H1 (cell line): Measurements from ENCODE around the gene RPRM. TPM values are rescaled to one million over a fixed set of nuclear protein-coding genes. Genes with fewer than 3 reads are reported as not detected.

Source experiments
- CTCF ChIA-PET: fragments of 300-600 bp; sonication (Branson Sonifier 250); formaldehyde crosslinking; loops from one replicate; lab custom pipeline; 2021; ENCODE audit not compliant: partially characterized antibody; lab: Charles Lee
- POLR2A ChIA-PET: fragments of 300-600 bp; sonication (Branson Sonifier 250); formaldehyde crosslinking; loops from one replicate; lab custom pipeline; 2021; ENCODE audit warnings: inconsistent platforms; ENCODE audit not compliant: partially characterized antibody; lab: Charles Lee
- DNase-seq, 2 experiments: peaks; one replicate each; pipeline versions ENCODE4 v3.0.0 to v3.0.0-alpha.2; 2010 to 2022; ENCODE audit warnings: low spot score in 2 of 2, low read depth in 1 of 2, mixed read lengths in 1 of 2
- FAIRE-seq: peaks from 2 replicates; lab custom pipeline; 2011; peaks lifted over from hg19 to GRCh38; lab: Jason Lieb, UNC
- H2AFZ ChIP-seq: 2 replicates; pipeline ENCODE4 v1.8.1; 2012; ENCODE audit warnings: low read length, inconsistent platforms
- H2AK5ac ChIP-seq: 2 replicates; pipeline ENCODE4 v1.6.1; 2013; ENCODE audit warnings: low read depth, low read length
- H2BK120ac ChIP-seq: replicated peaks from 2 replicates; pipeline ENCODE3; 2013; ENCODE audit warnings: low read depth, low read length, inconsistent platforms
- H2BK12ac ChIP-seq: 2 replicates; pipeline ENCODE4 v1.6.1; 2013; ENCODE audit warnings: low read depth, low read length
- H2BK15ac ChIP-seq: 2 replicates; pipeline ENCODE4 v1.6.1; 2013; ENCODE audit warnings: low read length
- H2BK20ac ChIP-seq: 2 replicates; pipeline ENCODE4 v1.6.1; 2013; ENCODE audit warnings: low read length
- H2BK5ac ChIP-seq: 2 replicates; pipeline ENCODE4 v1.6.1; 2013; ENCODE audit warnings: low read depth, low read length
- H3K14ac ChIP-seq: 2 replicates; pipeline ENCODE4 v1.6.1; 2013; ENCODE audit warnings: inconsistent platforms; ENCODE audit not compliant: insufficient read length
- H3K18ac ChIP-seq: 2 replicates; pipeline ENCODE4 v1.6.1; 2013; ENCODE audit warnings: low read length; ENCODE audit errors: extremely low read depth
- H3K23ac ChIP-seq: 2 replicates; pipeline ENCODE4 v1.6.1; 2013; ENCODE audit warnings: inconsistent platforms; ENCODE audit not compliant: insufficient read length
- H3K23me2 ChIP-seq: 2 replicates; pipeline ENCODE4 v1.6.1; 2013; ENCODE audit warnings: low read depth, low read length
- H3K27ac ChIP-seq: 2 replicates; pipeline ENCODE4 v1.6.1; 2011; ENCODE audit warnings: low read depth, low read length, inconsistent platforms
- H3K27me3 ChIP-seq, 4 experiments: replicated peaks in 1 of 4; 1 replicate in 1 of 4; 2 replicates in 3 of 4; pipeline versions ENCODE4 v1.6.1 to v1.8.1; 2011 to 2013; ENCODE audit warnings: low read length in 3 of 4, mild to moderate bottlenecking in 3 of 4, inconsistent platforms in 2 of 4, mixed read lengths in 2 of 4, moderate library complexity in 1 of 4; ENCODE audit not compliant: control insufficient read depth in 3 of 4, insufficient read depth in 3 of 4; ENCODE audit errors: extremely low read depth in 1 of 4
- H3K36me3 ChIP-seq, 4 experiments: 2 replicates each; pipeline versions ENCODE4 v1.6.1 to v1.8.1; 2011 to 2013; ENCODE audit warnings: mild to moderate bottlenecking in 4 of 4, low read length in 3 of 4, moderate library complexity in 2 of 4, control low read depth in 1 of 4, inconsistent platforms in 1 of 4; ENCODE audit not compliant: insufficient read depth in 4 of 4, control insufficient read depth in 2 of 4
- H3K4ac ChIP-seq: replicated peaks from 2 replicates; pipeline ENCODE3; 2013; ENCODE audit warnings: low read length, low read depth, mixed read lengths, inconsistent platforms; ENCODE audit not compliant: insufficient read length
- H3K4me1 ChIP-seq, 4 experiments: replicated peaks in 1 of 4; 1 replicate in 1 of 4; 2 replicates in 3 of 4; pipeline versions ENCODE4 v1.6.1 to v1.8.1; 2011 to 2013; ENCODE audit warnings: low read length in 3 of 4, inconsistent platforms in 2 of 4, mixed read lengths in 1 of 4; ENCODE audit not compliant: insufficient read depth in 4 of 4, control insufficient read depth in 3 of 4
- H3K4me2 ChIP-seq, 2 experiments: 2 replicates each; pipeline versions ENCODE4 v1.6.1 to v1.8.1; 2011 to 2013; ENCODE audit warnings: low read depth in 2 of 2, low read length in 2 of 2, control low read depth in 1 of 2, inconsistent platforms in 1 of 2, mild to moderate bottlenecking in 1 of 2; ENCODE audit not compliant: insufficient read depth in 1 of 2
- H3K4me3 ChIP-seq, 4 experiments: fragments of 200-600, 300-600 bp in 1 of 4; sonication (generic), shearing (Covaris generic), sonication (Bioruptor Twin) in 1 of 4; 2 replicates each; pipeline versions ENCODE4 v1.5.1 to v1.8.1; 2011 to 2016; ENCODE audit warnings: low read length in 4 of 4, low read depth in 3 of 4, control low read depth in 2 of 4, inconsistent platforms in 2 of 4, mild to moderate bottlenecking in 2 of 4, mixed read lengths in 1 of 4, moderate library complexity in 1 of 4; ENCODE audit not compliant: insufficient read depth in 2 of 4; ENCODE audit errors: extremely low read depth in 1 of 4
- H3K56ac ChIP-seq: replicated peaks from 2 replicates; pipeline ENCODE3; 2013; ENCODE audit warnings: low read depth, mild to moderate bottlenecking, mixed read lengths, low read length, inconsistent platforms; ENCODE audit not compliant: insufficient read length
- H3K79me1 ChIP-seq: 2 replicates; pipeline ENCODE4 v1.6.1; 2013; ENCODE audit warnings: low read depth, low read length, control low read depth
- H3K79me2 ChIP-seq, 2 experiments: 2 replicates each; pipeline versions ENCODE4 v1.6.1 to v1.8.1; 2012 to 2013; ENCODE audit warnings: low read length in 2 of 2, mild to moderate bottlenecking in 2 of 2, inconsistent platforms in 1 of 2; ENCODE audit not compliant: insufficient read depth in 2 of 2, control insufficient read depth in 1 of 2
- H3K9ac ChIP-seq, 4 experiments: replicated peaks in 1 of 4; 1 replicate in 1 of 4; 2 replicates in 3 of 4; pipeline versions ENCODE4 v1.6.1 to v1.8.1; 2011 to 2013; ENCODE audit warnings: low read depth in 3 of 4, low read length in 3 of 4, control low read depth in 2 of 4, mild to moderate bottlenecking in 2 of 4, moderate library complexity in 2 of 4, inconsistent platforms in 1 of 4; ENCODE audit errors: extremely low read depth in 1 of 4
- H3K9me3 ChIP-seq, 2 experiments: 2 replicates each; pipeline versions ENCODE4 v1.6.1 to v1.8.1; 2012 to 2013; ENCODE audit warnings: mild to moderate bottlenecking in 2 of 2, moderate library complexity in 2 of 2, control low read depth in 1 of 2, inconsistent platforms in 1 of 2, low read depth in 1 of 2, low read length in 1 of 2, mixed read lengths in 1 of 2; ENCODE audit not compliant: insufficient read depth in 2 of 2
- H4K20me1 ChIP-seq, 2 experiments: replicated peaks in 1 of 2; 2 replicates each; pipeline versions ENCODE3 to v1.8.1; 2011 to 2013; ENCODE audit warnings: inconsistent platforms in 2 of 2, low read length in 2 of 2, mild to moderate bottlenecking in 1 of 2; ENCODE audit not compliant: insufficient read depth in 2 of 2, control insufficient read depth in 1 of 2
- H4K5ac ChIP-seq: 2 replicates; pipeline ENCODE4 v1.6.1; 2013; ENCODE audit warnings: low read length, low read depth, mixed read lengths, inconsistent platforms; ENCODE audit not compliant: insufficient read length
- H4K8ac ChIP-seq: 2 replicates; pipeline ENCODE4 v1.8.0; 2013; ENCODE audit warnings: mild to moderate bottlenecking, moderate library complexity, low read length, inconsistent platforms; ENCODE audit not compliant: insufficient read depth; ENCODE audit errors: extremely low read depth
- H4K91ac ChIP-seq: replicated peaks from 2 replicates; pipeline ENCODE3; 2013; ENCODE audit warnings: low read length, mixed read lengths, inconsistent platforms; ENCODE audit not compliant: insufficient read length
- TCF12 ChIP-seq: IDR thresholded peaks from 2 replicates; pipeline ENCODE4 v1.6.1; 2011; ENCODE audit warnings: low read depth, mild to moderate bottlenecking, low read length
- WGBS, 2 experiments: shearing (Covaris generic) in 1 of 2; methylation state at CpG; one replicate each; pipeline versions ENCODE4 v1.1.6 to v1.1.7; 2013 to 2015; ENCODE audit warnings: low lambda C conversion rate in 2 of 2, mixed read lengths in 2 of 2, inconsistent platforms in 1 of 2, low coverage in 1 of 2, missing lambda C conversion rate in 1 of 2; ENCODE audit not compliant: insufficient replicate concordance in 2 of 2, insufficient coverage in 1 of 2, insufficient read length in 1 of 2; ENCODE audit errors: extremely low coverage in 1 of 2, missing lambda C conversion rate in 1 of 2; 5-methylcytosine and 5-hydroxymethylcytosine counted together
- polyA plus RNA-seq, 7 experiments: library from polyadenylated mRNA; depleted of rRNA in 3 of 7; stranded (reverse) in 5 of 7; unstranded in 2 of 7; fragments of >200 nt in 5 of 7; fragments of 200-250 nt in 2 of 7; gene quantifications; 1 replicate in 5 of 7; 2 replicates in 1 of 7; 4 replicates in 1 of 7; pipeline versions ENCODE4 v1.2.1 to v1.2.3, GENCODE V29; 2011 to 2013; ENCODE audit warnings: missing spikeins in 2 of 7, mixed read lengths in 2 of 7
- total RNA-seq: library from RNA; stranded (reverse); fragmentation: NEBNext Ultra II Directional; extraction: Animal tissue kit (Norgen Biotek cat#: 25700); gene quantifications from 2 replicates; pipeline ENCODE4 v1.2.1, GENCODE V29; 2021

Gene RPRM
- total and polyA plus RNA-seq, 2 of the 8 experiments (the other 6 are each of a cell fraction or from before 2014, with no cell fraction given): 11.0 to 16.3 TPM

DNA sequence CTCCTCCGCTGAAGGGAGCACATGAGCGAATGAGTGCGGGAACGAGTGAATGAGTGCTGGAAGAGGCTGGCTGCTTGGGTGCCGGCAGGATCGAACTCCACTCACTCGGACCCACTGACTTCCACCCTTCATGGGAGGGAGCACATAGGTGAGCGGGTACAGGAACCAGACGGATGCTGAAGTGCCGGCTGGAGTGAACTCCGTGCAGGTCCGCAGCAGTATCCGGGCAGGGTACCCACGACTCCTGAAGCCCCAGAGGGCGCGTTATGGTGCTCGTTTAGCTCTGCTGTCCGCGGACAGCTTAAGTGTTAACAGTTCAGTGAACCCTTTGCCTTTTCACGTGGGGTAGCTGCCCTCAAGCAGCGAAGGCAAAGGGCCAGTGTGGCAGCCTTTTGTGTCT, 23.2 kb downstream of the RPRM start:
- no peak overlapping the region for H3K27ac ChIP-seq
- H2BK12ac ChIP-seq: peak overlapping the region; percentile 93
- H4K5ac ChIP-seq: no peak overlapping the region
- H3K27me3 ChIP-seq: no peaks in the 10 kb centered on the region; a peak in 1 of 7 replicates
- H3K4me3 ChIP-seq: no peak overlapping the region
- no peak overlapping the region for H2AK5ac ChIP-seq
- ChIA-PET CTCF (interaction anchor here (1.3 kb wide), 1 partner anchor 24 kb away, joined by 3 read pairs; no protein-coding TSS in a partner anchor), POLR2A (interaction anchor here (0.6 to 0.7 kb wide), 2 partner anchors 8 to 410 kb away, joined by 3 read pairs; no protein-coding TSS in a partner anchor)
- no peak overlapping the region for H3K4ac ChIP-seq
- no peak overlapping the region for H2AFZ ChIP-seq
- H3K9ac ChIP-seq: no peak overlapping the region
- no peak overlapping the region for H2BK5ac ChIP-seq
- H4K20me1 ChIP-seq: no peaks in the 10 kb centered on the region
- H3K79me1 ChIP-seq: no peaks in the 10 kb centered on the region
- DNase-seq (no peak), FAIRE-seq (no peak)
- no peaks in the 10 kb centered on the region for H3K36me3 ChIP-seq
- H3K56ac ChIP-seq: no peak overlapping the region
- no peak overlapping the region for H3K14ac ChIP-seq
- H4K91ac ChIP-seq: no peak overlapping the region
- H4K8ac ChIP-seq: no peak overlapping the region
- no peaks in the 10 kb centered on the region for H3K9me3 ChIP-seq
- H2BK20ac ChIP-seq: no peak overlapping the region
- no peak overlapping the region for H2BK120ac ChIP-seq
- no peak for TF ChIP-seq TCF12
- no peaks in the 10 kb centered on the region for H3K79me2 ChIP-seq
- peak overlapping the region; percentile 76 for H3K18ac ChIP-seq
- peak overlapping the region in 1 of 2 experiments; percentile 23; a peak in 1 of 4 replicates for H3K4me2 ChIP-seq
- H2BK15ac ChIP-seq: 0 out of 2 replicates have a peak overlapping the region, but pooled peaks have one; percentile 55
- no peaks in the 10 kb centered on the region for H3K23me2 ChIP-seq
- H3K4me1 ChIP-seq: peaks cover 0 to 12% (median 0%) of the 10 kb centered on the region in 4 experiments; a peak in 4 of 7 replicates
- 85% methylated on average over 21 of the region's 21 CpGs; no CpG with 5 or more reads in 1 of the 2 experiments for WGBS, 2 experiments
- H3K23ac ChIP-seq: no peak overlapping the region
